Muscle layer of colon (tissue), 2 donors: ENCODE results near the gene CEP85L.

Experiments
- H3K27ac ChIP-seq: one replicate; pipeline ENCODE4 v1.7.0; 2013; ENCODE audit warnings: low read depth, mild to moderate bottlenecking, low read length, moderate library complexity
- H3K27me3 ChIP-seq, 2 donors: one replicate each; pipeline ENCODE4 v1.7.0; 2013; ENCODE audit warnings: low read length in 2 of 2, mild to moderate bottlenecking in 2 of 2; ENCODE audit not compliant: insufficient read depth in 2 of 2, control insufficient read depth in 1 of 2
- H3K36me3 ChIP-seq: one replicate; pipeline ENCODE4 v1.7.0; 2013; ENCODE audit warnings: mild to moderate bottlenecking, low read length; ENCODE audit not compliant: insufficient read depth
- H3K4me1 ChIP-seq: one replicate; pipeline ENCODE4 v1.7.0; 2013; ENCODE audit warnings: mild to moderate bottlenecking, low read length; ENCODE audit not compliant: insufficient read depth
- H3K4me3 ChIP-seq, 2 donors: one replicate each; pipeline ENCODE4 v1.7.0; 2013; ENCODE audit warnings: low read length in 2 of 2, low read depth in 1 of 2, mild to moderate bottlenecking in 1 of 2, moderate library complexity in 1 of 2
- H3K9ac ChIP-seq: one replicate; pipeline ENCODE4 v1.7.0; 2013; ENCODE audit warnings: low read length
- H3K9me3 ChIP-seq: one replicate; pipeline ENCODE4 v1.7.0; 2013; ENCODE audit warnings: mild to moderate bottlenecking, low read length
- donor health status: abdominal sarcoma.
- donor health status: Adenocarcinoma of cecum.

Gene CEP85L

GRCh38 chr6:118589186-118589585 lies 62.2 kb downstream of the CEP85L start:
- no peak overlapping the region for H3K27ac ChIP-seq
- no peaks in the 10 kb centered on the region for H3K36me3 ChIP-seq
- no peaks in the 10 kb centered on the region for H3K9me3 ChIP-seq
- H3K4me1 ChIP-seq, result peaks cover 7% of the 10 kb centered on the region
- no peak overlapping the region for H3K9ac ChIP-seq
- no peak overlapping the region for H3K4me3 ChIP-seq
- H3K27me3 ChIP-seq, result no peaks in the 10 kb centered on the region

- H3K27ac ChIP-seq, result no peak overlapping the region
- H3K27me3 ChIP-seq, result no peaks in the 10 kb centered on the region
- H3K4me3 ChIP-seq, result no peak overlapping the region
- no peaks in the 10 kb centered on the region for H3K36me3 ChIP-seq
- H3K4me1 ChIP-seq, result peaks cover 7% of the 10 kb centered on the region
- H3K9ac ChIP-seq, result no peak overlapping the region
- H3K9me3 ChIP-seq, result no peaks in the 10 kb centered on the region
Measured at GRCh38 chr6:118588626-118589025, 62.8 kb downstream of the CEP85L start.

GRCh38 chr6:118586746-118587485 lies 64.5 kb downstream of the CEP85L start:
- Histone ChIP-seq H3K9ac (no peak overlapping the region), H3K27me3 (no peaks in the 10 kb centered on the region), H3K36me3 (no peaks in the 10 kb centered on the region), H3K4me3 (no peak overlapping the region), H3K4me1 (peaks cover 7% of the 10 kb centered on the region), H3K9me3 (no peaks in the 10 kb centered on the region), H3K27ac (no peak overlapping the region)

GRCh38 chr6:118584911-118585310 lies 66.5 kb downstream of the CEP85L start:
- Histone ChIP-seq H3K27me3 (no peaks in the 10 kb centered on the region), H3K4me3 (no peak overlapping the region), H3K9ac (no peak overlapping the region), H3K4me1 (peaks cover 15% of the 10 kb centered on the region), H3K9me3 (no peaks in the 10 kb centered on the region), H3K27ac (no peak overlapping the region), H3K36me3 (no peaks in the 10 kb centered on the region)

GRCh38 chr6:118581489-118581959 lies 69.9 kb downstream of the CEP85L start:
- Histone ChIP-seq H3K27ac (no peak overlapping the region), H3K4me3 (no peak overlapping the region), H3K27me3 (no peaks in the 10 kb centered on the region), H3K9ac (no peak overlapping the region), H3K4me1 (peaks cover 9% of the 10 kb centered on the region), H3K36me3 (no peaks in the 10 kb centered on the region), H3K9me3 (no peaks in the 10 kb centered on the region)

GRCh38 chr6:118580585-118581419 lies 70.6 kb downstream of the CEP85L start:
- no peak overlapping the region for H3K4me3 ChIP-seq
- no peak overlapping the region for H3K27ac ChIP-seq
- H3K4me1 ChIP-seq, result peaks cover 9% of the 10 kb centered on the region
- no peak overlapping the region for H3K9ac ChIP-seq
- H3K36me3 ChIP-seq, result no peaks in the 10 kb centered on the region
- no peaks in the 10 kb centered on the region for H3K27me3 ChIP-seq
- no peaks in the 10 kb centered on the region for H3K9me3 ChIP-seq

- H3K27ac ChIP-seq, result no peak overlapping the region
- H3K9me3 ChIP-seq, result peaks cover under 1% of the 10 kb centered on the region
- no peak overlapping the region for H3K4me3 ChIP-seq
Measured at GRCh38 chr6:118579786-118580185, 71.6 kb downstream of the CEP85L start.

GRCh38 chr6:118578617-118579016 lies 72.8 kb downstream of the CEP85L start:
- Histone ChIP-seq H3K4me3 (no peak overlapping the region), H3K27ac (no peak overlapping the region), H3K9me3 (peaks cover 10% of the 10 kb centered on the region), H3K9ac (no peak overlapping the region), H3K27me3 (no peaks in the 10 kb centered on the region), H3K36me3 (peaks cover 9% of the 10 kb centered on the region), H3K4me1 (peaks cover 9% of the 10 kb centered on the region)

More at GRCh38 chr6:118579786-118580185, 71.6 kb downstream of the CEP85L start:
- H3K27me3 ChIP-seq, result no peaks in the 10 kb centered on the region
- H3K36me3 ChIP-seq, result no peaks in the 10 kb centered on the region
- no peak overlapping the region for H3K9ac ChIP-seq
- peaks cover 9% of the 10 kb centered on the region for H3K4me1 ChIP-seq

GRCh38 chr6:118577972-118578371 lies 73.4 kb downstream of the CEP85L start:
- Histone ChIP-seq H3K27ac (no peak overlapping the region), H3K4me1 (peaks cover 9% of the 10 kb centered on the region), H3K9ac (no peak overlapping the region), H3K4me3 (no peak overlapping the region), H3K9me3 (peaks cover 10% of the 10 kb centered on the region), H3K36me3 (peaks cover 9% of the 10 kb centered on the region), H3K27me3 (no peaks in the 10 kb centered on the region)

GRCh38 chr6:118574051-118574865 lies 77.1 kb downstream of the CEP85L start:
- Histone ChIP-seq H3K4me1 (no peaks in the 10 kb centered on the region), H3K27ac (no peak overlapping the region), H3K36me3 (peaks cover 9% of the 10 kb centered on the region), H3K9ac (no peak overlapping the region), H3K9me3 (peaks cover 10% of the 10 kb centered on the region), H3K4me3 (peak overlapping the region in 1 of 2 donors; percentile 13), H3K27me3 (no peaks in the 10 kb centered on the region)

GRCh38 chr6:118571121-118571520 lies 80.3 kb downstream of the CEP85L start:
- peaks cover 9% of the 10 kb centered on the region for H3K36me3 ChIP-seq
- no peak overlapping the region for H3K4me3 ChIP-seq
- no peak overlapping the region for H3K27ac ChIP-seq
- H3K27me3 ChIP-seq, result no peaks in the 10 kb centered on the region
- no peaks in the 10 kb centered on the region for H3K4me1 ChIP-seq
- H3K9me3 ChIP-seq, result peaks cover 10% of the 10 kb centered on the region
- no peak overlapping the region for H3K9ac ChIP-seq
